WERI-Rb-1 (cell line): ENCODE results near the gene TOPAZ1.

Source experiments
- DNase-seq: peaks from one replicate; pipeline ENCODE4 v3.0.0-alpha.2; 2020
- H3K27ac ChIP-seq: fragments of 250-450 bp; sonication (Bioruptor Pico); 2 replicates; pipeline ENCODE4 v1.5.1; 2020; ENCODE audit warnings: mild to moderate bottlenecking, moderate library complexity
- H3K27me3 ChIP-seq: fragments of 250-450 bp; sonication (Bioruptor Pico); 2 replicates; pipeline ENCODE4 v1.5.1; 2021; ENCODE audit warnings: mild to moderate bottlenecking, low read depth, moderate library complexity; ENCODE audit not compliant: insufficient read depth, severe bottlenecking
- H3K36me3 ChIP-seq: fragments of 250-450 bp; sonication (Bioruptor Pico); 2 replicates; pipeline ENCODE4 v1.5.1; 2020; ENCODE audit warnings: mild to moderate bottlenecking, moderate library complexity
- H3K4me3 ChIP-seq: 2 replicates; pipeline ENCODE4 v1.5.1; 2011; ENCODE audit warnings: low read depth, mild to moderate bottlenecking, control low read depth, low read length
- H3K9me3 ChIP-seq: fragments of 250-450 bp; sonication (Bioruptor Pico); 2 replicates; pipeline ENCODE4 v1.5.1; 2021; ENCODE audit warnings: mild to moderate bottlenecking, moderate library complexity; ENCODE audit not compliant: severe bottlenecking
- CTCF ChIP-seq: IDR thresholded peaks from 2 replicates; pipeline ENCODE4 v1.5.1; 2011; ENCODE audit warnings: low read depth, mild to moderate bottlenecking, control low read depth, inconsistent platforms, low read length

Gene TOPAZ1

GRCh38 chr3:44323341-44323955 lies 81.8 kb downstream of the TOPAZ1 start:
- H3K36me3 ChIP-seq = no peaks in the 10 kb centered on the region
- no peak overlapping the region for H3K27ac ChIP-seq
- H3K27me3 ChIP-seq = no peaks in the 10 kb centered on the region
- H3K9me3 ChIP-seq = no peaks in the 10 kb centered on the region
- H3K4me3 ChIP-seq = no peak overlapping the region
- TF ChIP-seq CTCF = peak; percentile 45; the same call in 1 of the 2 replicates
- peak; percentile 67 for DNase-seq

- H3K4me3 ChIP-seq = no peak overlapping the region
- no peak for DNase-seq
- TF ChIP-seq CTCF = no peak
- no peak overlapping the region for H3K27ac ChIP-seq
- no peaks in the 10 kb centered on the region for H3K36me3 ChIP-seq
- H3K9me3 ChIP-seq = no peaks in the 10 kb centered on the region
- H3K27me3 ChIP-seq = no peaks in the 10 kb centered on the region
These were observed 82.9 kb downstream of the TOPAZ1 start for GRCh38 chr3:44324584-44324983.

GRCh38 chr3:44326019-44326418 lies 84.3 kb downstream of the TOPAZ1 start:
- Histone ChIP-seq H3K36me3 (no peaks in the 10 kb centered on the region), H3K27ac (no peak overlapping the region), H3K9me3 (no peaks in the 10 kb centered on the region), H3K4me3 (no peak overlapping the region), H3K27me3 (no peaks in the 10 kb centered on the region)
- DNase-seq = no peak
- no peak for TF ChIP-seq CTCF

- DNase-seq = no peak
- no peaks in the 10 kb centered on the region for H3K27me3 ChIP-seq
- no peaks in the 10 kb centered on the region for H3K36me3 ChIP-seq
- no peak overlapping the region for H3K27ac ChIP-seq
- H3K4me3 ChIP-seq = no peak overlapping the region
- TF ChIP-seq CTCF = no peak
- H3K9me3 ChIP-seq = no peaks in the 10 kb centered on the region
These were observed 84.8 kb downstream of the TOPAZ1 start for GRCh38 chr3:44326515-44326914.

GRCh38 chr3:44329946-44330345 lies 88.3 kb downstream of the TOPAZ1 start:
- Histone ChIP-seq H3K4me3 (no peak overlapping the region), H3K27ac (no peak overlapping the region), H3K36me3 (no peaks in the 10 kb centered on the region), H3K9me3 (no peaks in the 10 kb centered on the region), H3K27me3 (no peaks in the 10 kb centered on the region)
- no peak for TF ChIP-seq CTCF
- no peak for DNase-seq

GRCh38 chr3:44330444-44330843 lies 88.8 kb downstream of the TOPAZ1 start:
- Histone ChIP-seq H3K4me3 (no peak overlapping the region), H3K27me3 (no peaks in the 10 kb centered on the region), H3K27ac (no peak overlapping the region), H3K9me3 (no peaks in the 10 kb centered on the region), H3K36me3 (no peaks in the 10 kb centered on the region)
- no peak for DNase-seq
- no peak for TF ChIP-seq CTCF
